ENCODE results near the gene ZNF524.

DNA sequence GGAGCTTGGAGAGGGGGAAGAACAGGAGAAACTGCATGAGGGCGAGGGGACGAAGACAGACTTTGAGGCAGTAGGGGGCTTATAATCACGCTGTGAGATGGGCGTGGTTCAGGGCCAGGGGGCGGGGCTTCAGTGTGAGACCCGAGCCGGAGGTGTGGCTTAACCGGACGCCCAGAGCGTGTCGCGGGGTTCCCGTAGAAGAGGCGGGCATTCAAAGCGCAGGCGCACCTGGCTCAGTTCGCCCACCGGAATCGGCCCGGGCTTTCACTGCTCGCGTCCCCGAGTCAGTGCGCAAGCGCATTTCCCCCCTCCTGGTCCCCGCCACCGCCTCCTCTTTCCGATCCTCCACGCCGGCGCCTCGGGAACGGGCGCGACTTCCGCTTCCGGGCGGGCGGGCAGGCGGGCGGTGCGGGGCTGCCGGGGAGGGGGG lies 5.1 kb downstream of the ZNF524 start:
- TF ChIP-seq, protein P1, sequence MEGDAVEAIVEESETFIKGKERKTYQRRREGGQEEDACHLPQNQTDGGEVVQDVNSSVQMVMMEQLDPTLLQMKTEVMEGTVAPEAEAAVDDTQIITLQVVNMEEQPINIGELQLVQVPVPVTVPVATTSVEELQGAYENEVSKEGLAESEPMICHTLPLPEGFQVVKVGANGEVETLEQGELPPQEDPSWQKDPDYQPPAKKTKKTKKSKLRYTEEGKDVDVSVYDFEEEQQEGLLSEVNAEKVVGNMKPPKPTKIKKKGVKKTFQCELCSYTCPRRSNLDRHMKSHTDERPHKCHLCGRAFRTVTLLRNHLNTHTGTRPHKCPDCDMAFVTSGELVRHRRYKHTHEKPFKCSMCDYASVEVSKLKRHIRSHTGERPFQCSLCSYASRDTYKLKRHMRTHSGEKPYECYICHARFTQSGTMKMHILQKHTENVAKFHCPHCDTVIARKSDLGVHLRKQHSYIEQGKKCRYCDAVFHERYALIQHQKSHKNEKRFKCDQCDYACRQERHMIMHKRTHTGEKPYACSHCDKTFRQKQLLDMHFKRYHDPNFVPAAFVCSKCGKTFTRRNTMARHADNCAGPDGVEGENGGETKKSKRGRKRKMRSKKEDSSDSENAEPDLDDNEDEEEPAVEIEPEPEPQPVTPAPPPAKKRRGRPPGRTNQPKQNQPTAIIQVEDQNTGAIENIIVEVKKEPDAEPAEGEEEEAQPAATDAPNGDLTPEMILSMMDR (IDR thresholded peaks at IDR 0.05) = no peak
- TF ChIP-seq POLR2AphosphoS5 (IDR thresholded peaks at IDR 0.05; ENCODE audit: low read depth, low read length) = peak; percentile 86
- no peak for TF ChIP-seq SIN3A (IDR thresholded peaks at IDR 0.05; ENCODE audit: borderline replicate concordance, insufficient read depth, low read depth, low read length)

All from Panc1 (cell line).